HG02840 (cell line): ENCODE measurements around the gene SLC15A2.

ENCODE experiments used
- ATAC-seq: cut with Tn5 transposase; IDR thresholded peaks from one replicate; pipeline ENCODE4 v1.9.1; 2021; ENCODE audit warnings: mild to moderate bottlenecking, moderate library complexity, moderate number of reproducible peaks; ENCODE audit not compliant: unreplicated experiment, low FRiP score

The SLC15A2 gene

GRCh38 chr3:121979246-121979645 is 85.0 kb downstream of the SLC15A2 start:
- no peak for ATAC-seq

GRCh38 chr3:121979734-121980449 is 85.7 kb downstream of the SLC15A2 start:
- no peak for ATAC-seq

- no peak for ATAC-seq
Observed at GRCh38 chr3:121980450-121980796, 86.2 kb downstream of the SLC15A2 start.

DNA sequence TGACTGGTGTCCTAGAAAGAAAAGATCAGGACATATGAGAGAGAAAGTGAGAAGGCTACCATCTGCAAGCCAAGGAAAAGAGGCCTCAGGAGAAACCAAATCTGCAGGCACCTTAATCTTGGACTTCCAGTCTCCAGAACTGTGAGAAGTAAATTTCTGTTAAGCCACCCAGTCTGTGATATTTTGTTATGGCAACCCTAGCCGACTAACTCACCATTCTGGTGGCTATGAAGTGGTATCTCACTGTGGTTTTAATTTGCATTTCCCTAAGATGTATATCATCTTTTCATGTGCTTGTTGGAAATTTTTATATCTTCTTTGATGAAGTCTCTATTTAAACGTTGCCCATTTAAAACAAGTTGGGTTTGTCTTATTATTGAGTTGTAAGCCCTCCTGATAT is 87.3 kb downstream of the SLC15A2 start:
- ATAC-seq, result no peak

DNA sequence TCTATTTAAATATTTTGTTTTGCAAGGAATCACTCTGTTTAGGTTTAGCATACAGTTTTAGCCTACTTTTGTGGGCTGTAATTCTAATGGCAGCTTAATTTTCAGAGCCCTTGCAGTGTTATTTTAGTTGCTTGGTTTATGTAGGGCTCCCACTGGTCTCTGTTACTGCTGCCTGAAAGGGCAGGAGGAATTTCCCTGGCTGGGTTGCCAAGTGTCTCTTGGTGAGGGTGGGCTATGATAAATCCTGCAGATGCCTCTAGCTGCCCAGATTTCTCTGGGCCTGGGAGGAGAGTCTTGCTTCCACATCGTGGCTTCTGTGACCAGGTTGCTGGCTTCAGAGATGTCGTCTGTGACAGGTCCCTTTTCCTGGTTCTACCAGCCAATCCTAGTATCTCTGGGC is 91.6 kb downstream of the SLC15A2 start:
- ATAC-seq, result no peak

GRCh38 chr3:121988146-121988545 is 93.9 kb downstream of the SLC15A2 start:
- ATAC-seq, result no peak

DNA sequence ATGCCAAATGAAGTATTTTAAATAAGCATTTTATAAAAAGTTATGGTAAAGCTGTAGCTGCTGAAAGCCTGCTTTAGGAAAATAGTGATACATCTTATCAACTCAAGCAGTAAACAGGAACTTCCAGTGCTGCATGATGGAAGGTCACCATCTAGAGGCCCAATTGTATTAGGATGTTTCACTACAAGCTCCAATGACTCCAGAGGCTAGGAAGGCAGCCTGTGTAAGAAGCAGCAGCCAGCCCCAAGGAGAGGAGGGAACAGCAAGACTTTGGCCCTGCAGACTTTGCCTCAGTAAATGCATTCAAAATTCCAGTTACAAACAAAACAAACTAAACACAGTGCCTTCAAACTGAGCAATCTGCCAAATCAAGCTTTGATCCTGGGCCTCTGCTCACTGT is 95.7 kb downstream of the SLC15A2 start:
- no peak for ATAC-seq

- no peak for ATAC-seq
Observed at GRCh38 chr3:121992601-121993560, 98.7 kb downstream of the SLC15A2 start.
